Effector memory CD4-positive, alpha-beta T cell (primary cell): ENCODE measurements around the gene GPR63.

Experiments
- DNase-seq, 3 donors: peaks; one replicate each; pipeline ENCODE4 v3.0.0-alpha.2; 2020
- H3K27ac ChIP-seq: 2 replicates; pipeline ENCODE4 v1.7.0; 2013; ENCODE audit warnings: mild to moderate bottlenecking, low read length, moderate library complexity; ENCODE audit not compliant: insufficient read depth, poor library complexity, severe bottlenecking
- H3K27me3 ChIP-seq: replicated peaks from 2 replicates; pipeline ENCODE4 v1.7.0; 2013; ENCODE audit warnings: mild to moderate bottlenecking, low read length; ENCODE audit not compliant: insufficient read depth, control insufficient read depth, poor library complexity, severe bottlenecking
- H3K36me3 ChIP-seq: 2 replicates; pipeline ENCODE4 v1.7.0; 2013; ENCODE audit warnings: mild to moderate bottlenecking, low read length, moderate library complexity; ENCODE audit not compliant: control insufficient read depth, insufficient read depth
- H3K4me1 ChIP-seq: 2 replicates; pipeline ENCODE4 v1.7.0; 2013; ENCODE audit warnings: low read length, mild to moderate bottlenecking; ENCODE audit not compliant: control insufficient read depth, insufficient read depth, poor library complexity, severe bottlenecking
- H3K4me3 ChIP-seq: 2 replicates; pipeline ENCODE4 v1.7.0; 2013; ENCODE audit warnings: low read length, low read depth, mild to moderate bottlenecking; ENCODE audit not compliant: insufficient read depth, poor library complexity, severe bottlenecking
- H3K9me3 ChIP-seq: 2 replicates; pipeline ENCODE4 v1.7.0; 2013; ENCODE audit warnings: mild to moderate bottlenecking, low read length, moderate library complexity; ENCODE audit not compliant: control insufficient read depth

The GPR63 gene

DNA sequence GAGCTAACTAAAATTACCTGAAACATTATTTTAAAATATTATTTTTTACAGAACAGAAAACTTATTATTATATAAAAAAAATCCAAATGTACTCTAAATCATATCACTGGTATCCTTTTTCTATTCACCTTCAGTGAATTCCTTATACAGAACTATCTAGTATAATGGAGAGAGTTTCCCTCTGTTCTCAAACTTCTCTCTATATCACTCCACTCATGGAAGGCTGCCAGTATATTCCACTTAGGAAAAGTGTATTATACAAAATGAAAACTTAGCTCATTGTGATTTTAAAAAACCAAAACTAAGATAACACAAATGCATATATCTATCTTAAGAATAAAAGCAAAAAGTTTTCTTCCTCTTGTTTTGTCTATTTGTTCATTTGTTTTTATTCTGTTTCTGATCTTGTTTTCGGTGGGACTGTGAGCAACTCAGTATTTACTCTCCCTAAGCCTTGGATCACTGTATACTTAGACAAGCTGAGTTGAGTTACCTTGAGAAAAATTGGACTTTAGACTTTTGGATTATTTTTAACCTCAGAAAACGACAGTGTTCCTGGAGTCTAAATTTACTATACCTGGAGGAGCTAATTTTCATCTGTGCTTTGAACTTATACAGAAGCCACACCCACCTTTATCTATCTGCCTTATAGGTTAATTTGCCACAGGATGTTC lies 61.4 kb downstream of the GPR63 start:
- H3K4me1 ChIP-seq: no peaks in the 10 kb centered on the region
- no peaks in the 10 kb centered on the region for H3K27me3 ChIP-seq
- H3K36me3 ChIP-seq: no peaks in the 10 kb centered on the region
- DNase-seq: no peak
- no peak overlapping the region for H3K4me3 ChIP-seq
- no peak overlapping the region for H3K27ac ChIP-seq
- no peaks in the 10 kb centered on the region for H3K9me3 ChIP-seq

DNA sequence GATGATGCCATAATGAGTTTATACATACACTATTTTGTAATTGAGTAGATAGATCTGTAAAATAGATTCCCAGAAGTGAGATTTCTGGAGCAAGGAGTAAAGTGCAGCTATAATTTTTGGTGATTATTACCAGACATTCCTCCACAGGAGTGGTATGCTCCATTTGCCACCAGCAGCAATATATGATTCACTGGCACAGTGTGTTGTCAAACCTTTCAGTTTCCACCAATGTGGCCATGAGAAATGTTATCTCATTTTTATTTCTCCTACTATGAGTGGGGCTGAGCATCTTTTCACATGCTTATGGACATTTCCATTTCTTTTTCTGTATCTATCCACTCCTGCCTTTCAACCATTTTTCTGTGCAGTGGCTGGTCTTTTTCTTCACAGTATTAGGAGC lies 70.5 kb downstream of the GPR63 start:
- no peak overlapping the region for H3K27ac ChIP-seq
- H3K27me3 ChIP-seq: no peaks in the 10 kb centered on the region
- H3K4me3 ChIP-seq: no peak overlapping the region
- H3K9me3 ChIP-seq: no peaks in the 10 kb centered on the region
- no peak for DNase-seq
- no peaks in the 10 kb centered on the region for H3K36me3 ChIP-seq
- H3K4me1 ChIP-seq: no peaks in the 10 kb centered on the region

DNA sequence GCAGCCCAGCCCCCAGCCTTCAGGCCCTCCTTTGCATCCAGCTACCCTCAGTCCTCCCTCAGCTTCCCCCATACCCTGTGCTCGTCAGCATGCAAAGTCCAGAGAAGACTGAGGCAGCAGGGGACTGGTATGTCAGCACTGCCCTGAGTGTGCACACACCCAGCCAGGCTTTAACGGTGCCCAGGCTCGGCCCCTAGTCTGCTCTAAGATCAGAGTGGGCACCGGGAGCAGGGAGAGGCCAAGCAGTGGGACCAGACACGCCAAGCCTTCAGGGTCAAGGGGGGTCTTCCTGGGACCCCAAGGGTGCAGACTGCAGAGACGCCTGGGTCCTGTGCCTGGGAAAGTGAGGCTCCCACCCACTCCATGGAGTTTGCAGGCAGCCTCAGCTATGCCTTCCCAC lies 74.7 kb downstream of the GPR63 start:
- H3K27me3 ChIP-seq: no peaks in the 10 kb centered on the region
- DNase-seq: no peak
- no peak overlapping the region for H3K27ac ChIP-seq
- H3K9me3 ChIP-seq: no peaks in the 10 kb centered on the region
- no peaks in the 10 kb centered on the region for H3K36me3 ChIP-seq
- H3K4me1 ChIP-seq: no peaks in the 10 kb centered on the region
- H3K4me3 ChIP-seq: no peak overlapping the region

DNA sequence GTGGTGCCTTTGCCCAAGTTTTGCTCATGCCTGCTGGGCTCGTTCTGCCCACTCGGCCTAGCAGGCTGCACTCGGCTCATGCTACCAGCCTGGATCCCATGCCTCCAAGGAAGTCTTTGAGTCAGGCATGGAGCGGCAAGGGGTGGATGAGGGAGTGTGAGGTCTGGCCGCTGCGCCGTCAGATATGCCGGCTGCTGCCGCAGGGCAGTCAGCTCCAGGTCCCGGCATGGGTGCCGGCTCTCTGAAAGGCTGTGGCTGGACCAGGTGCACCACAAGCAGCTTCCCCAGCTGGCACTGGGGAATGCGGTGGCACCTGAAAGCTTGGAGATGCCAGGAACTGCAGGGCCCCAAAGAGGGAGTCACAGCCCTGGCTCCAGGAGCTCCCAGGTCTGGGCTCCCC lies 75.5 kb downstream of the GPR63 start:
- Histone ChIP-seq H3K27ac (no peak overlapping the region), H3K9me3 (no peaks in the 10 kb centered on the region), H3K36me3 (no peaks in the 10 kb centered on the region), H3K4me1 (no peaks in the 10 kb centered on the region), H3K4me3 (no peak overlapping the region), H3K27me3 (no peaks in the 10 kb centered on the region)
- no peak for DNase-seq

DNA sequence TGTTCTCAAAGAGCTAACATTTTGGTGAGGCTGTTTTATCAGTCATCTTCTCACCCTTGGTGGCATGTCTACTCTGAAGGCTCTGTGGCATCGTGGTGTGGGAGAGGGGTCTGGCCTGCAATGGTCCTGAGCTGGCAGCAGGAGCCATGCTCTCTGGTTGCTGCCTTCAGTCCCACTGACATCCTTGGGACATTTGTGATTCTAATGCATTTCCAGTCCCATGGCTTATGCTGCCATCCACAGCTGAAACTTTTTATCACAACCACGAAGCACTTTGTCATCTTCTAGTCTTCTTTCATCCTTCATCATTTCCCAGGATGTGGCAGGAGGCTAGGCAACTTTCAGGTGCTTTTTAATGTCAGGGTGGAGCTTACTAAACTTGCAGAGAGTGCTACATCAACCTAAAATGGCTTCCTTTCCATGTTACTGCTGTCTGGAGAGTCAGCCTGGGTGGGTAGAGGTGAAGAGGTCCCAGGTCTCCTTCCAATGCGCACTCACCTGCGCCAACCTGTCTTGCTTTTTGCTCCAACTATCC lies 77.1 kb downstream of the GPR63 start:
- Histone ChIP-seq H3K27ac (no peak overlapping the region), H3K27me3 (no peaks in the 10 kb centered on the region), H3K9me3 (no peaks in the 10 kb centered on the region), H3K4me3 (no peak overlapping the region), H3K4me1 (no peaks in the 10 kb centered on the region), H3K36me3 (no peaks in the 10 kb centered on the region)
- DNase-seq: no peak

DNA sequence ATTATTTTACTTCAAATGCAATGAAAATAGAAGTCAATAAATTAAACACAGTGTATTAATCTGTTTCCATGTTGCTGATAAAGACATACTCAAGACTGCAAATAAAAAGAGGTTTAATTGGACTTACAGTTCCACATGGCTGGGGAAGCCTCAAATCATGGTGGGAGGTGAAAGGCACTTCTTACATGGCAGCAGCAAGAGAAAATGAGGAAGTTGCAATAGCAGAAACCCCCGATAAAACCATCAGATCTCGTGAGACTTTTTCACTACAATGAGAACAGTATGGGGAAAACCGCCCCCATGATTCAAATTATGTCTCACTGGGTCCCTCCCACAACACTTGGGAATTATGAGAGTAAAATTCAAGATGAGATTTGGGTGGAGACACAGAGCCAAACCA lies 82.2 kb downstream of the GPR63 start:
- Histone ChIP-seq H3K9me3 (no peaks in the 10 kb centered on the region), H3K27me3 (no peaks in the 10 kb centered on the region), H3K4me3 (no peak overlapping the region), H3K4me1 (no peaks in the 10 kb centered on the region), H3K36me3 (no peaks in the 10 kb centered on the region), H3K27ac (no peak overlapping the region)
- DNase-seq: no peak

DNA sequence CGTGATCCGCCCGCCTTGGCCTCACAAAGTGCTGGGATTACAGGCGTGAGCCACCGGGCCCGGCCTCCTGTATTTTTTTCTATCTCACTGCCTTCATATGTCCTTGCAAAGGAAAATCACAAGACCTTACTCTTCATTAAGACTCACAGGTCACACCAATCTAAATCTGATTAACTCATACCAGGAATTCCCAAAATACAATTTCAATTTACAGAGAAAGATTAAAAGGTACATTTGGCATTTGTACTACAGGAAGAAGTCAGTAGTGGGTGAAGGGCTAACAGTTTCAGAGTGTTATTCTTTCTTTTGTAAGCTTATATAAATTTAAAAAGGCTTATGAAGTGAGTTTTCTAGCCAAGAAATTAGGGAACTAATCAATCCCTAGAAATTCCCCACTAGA lies 87.4 kb downstream of the GPR63 start:
- Histone ChIP-seq H3K9me3 (no peaks in the 10 kb centered on the region), H3K36me3 (no peaks in the 10 kb centered on the region), H3K27ac (no peak overlapping the region), H3K4me3 (no peak overlapping the region), H3K4me1 (no peaks in the 10 kb centered on the region), H3K27me3 (no peaks in the 10 kb centered on the region)
- no peak for DNase-seq
